Measurements from ENCODE around the gene PHGDH. TPM values are rescaled to one million over a fixed set of nuclear protein-coding genes. Genes with fewer than 3 reads are reported as not detected.

PHGDH gene
- total RNA-seq, 1 experiment from 2014 or later = 373 TPM

- Histone ChIP-seq H3K27me3 (ENCODE audit: insufficient read depth, low read depth) (no peaks in the 10 kb centered on the region), H3K36me3 (ENCODE audit: low read depth) (peaks cover 77% of the 10 kb centered on the region), H3K4me3 (no peak overlapping the region), H3K9me3 (ENCODE audit: insufficient read depth, low read depth) (no peaks in the 10 kb centered on the region), H3K4me2 (no peak overlapping the region; the same call in 1 of the 2 replicates), H3K27ac (no peak overlapping the region), H4K20me1 (ENCODE audit: insufficient read depth) (peaks cover 91% of the 10 kb centered on the region), H3K9me2 (ENCODE audit: insufficient read depth) (no peaks in the 10 kb centered on the region), H3K79me2 (ENCODE audit: low read depth) (peaks cover 18% of the 10 kb centered on the region), H3K4me1 (replicated peaks; ENCODE audit: insufficient read depth) (peaks cover 50% of the 10 kb centered on the region), H3F3A (ENCODE audit: insufficient read depth, low read depth) (peaks cover 43% of the 10 kb centered on the region), H2AFZ (no peak overlapping the region)
- no TSS peak for BruUV-seq (replicated peaks)
- TF ChIP-seq CTCF (conservative IDR thresholded peaks at IDR 0.05) (no peak), EZH2 (IDR thresholded peaks at IDR 0.05; ENCODE audit: low read depth) (no peak)
- intact Hi-C loops (cut with micrococcal nuclease; ENCODE audit: unreplicated experiment) = no loop called here
- POLR2A ChIA-PET (ENCODE audit: unreplicated experiment) = no interaction called here
- CTCF ChIA-PET = no interaction called here
- DNase-seq = no peak
Observed at GRCh38 chr1:119729044-119729443, 17.3 kb downstream of the PHGDH start.

- Histone ChIP-seq H3K9me3 (ENCODE audit: insufficient read depth, low read depth) (no peaks in the 10 kb centered on the region), H4K20me1 (ENCODE audit: insufficient read depth) (peaks cover 85% of the 10 kb centered on the region), H3K4me3 (no peak overlapping the region), H3K79me2 (ENCODE audit: low read depth) (peaks cover 18% of the 10 kb centered on the region), H3K4me1 (replicated peaks; ENCODE audit: insufficient read depth) (peaks cover 50% of the 10 kb centered on the region), H3K27ac (peak overlapping the region; percentile 37), H3K36me3 (ENCODE audit: low read depth) (peaks cover 90% of the 10 kb centered on the region), H3K4me2 (peak overlapping the region; percentile 51), H3K9me2 (ENCODE audit: insufficient read depth) (no peaks in the 10 kb centered on the region), H3F3A (ENCODE audit: insufficient read depth, low read depth) (peaks cover 44% of the 10 kb centered on the region), H2AFZ (no peak overlapping the region), H3K27me3 (ENCODE audit: insufficient read depth, low read depth) (no peaks in the 10 kb centered on the region)
- intact Hi-C loops (cut with micrococcal nuclease; ENCODE audit: unreplicated experiment) = loop anchor here (1.0 kb wide), 3 partner anchors 19 to 56 kb away; no protein-coding TSS in a partner anchor
- BruUV-seq (replicated peaks) = no TSS peak
- DNase-seq = peak; percentile 78 to 99
- CTCF ChIA-PET = interaction anchor here (0.7 to 1.0 kb wide), 5 partner anchors 12 to 200 kb away, joined by 3 to 6 read pairs (median 3); partner anchors contain the start of gene PHGDH
- POLR2A ChIA-PET (ENCODE audit: unreplicated experiment) = interaction anchor here (0.8 kb wide), 2 partner anchors 34 to 83 kb away, joined by 4 read pairs; no protein-coding TSS in a partner anchor
- no peak for TF ChIP-seq EZH2 (IDR thresholded peaks at IDR 0.05; ENCODE audit: low read depth)
- no peak for TF ChIP-seq CTCF (conservative IDR thresholded peaks at IDR 0.05)
Observed at GRCh38 chr1:119731060-119731459, 19.3 kb downstream of the PHGDH start.

GRCh38 chr1:119731741-119732430, 20.2 kb downstream of the PHGDH start:
- intact Hi-C loops (cut with micrococcal nuclease; ENCODE audit: unreplicated experiment) = loop anchor here (1.0 kb wide), 3 partner anchors 20 to 57 kb away; no protein-coding TSS in a partner anchor
- Histone ChIP-seq H3K27me3 (ENCODE audit: insufficient read depth, low read depth) (no peaks in the 10 kb centered on the region), H3K36me3 (ENCODE audit: low read depth) (peaks cover 90% of the 10 kb centered on the region)

More at GRCh38 chr1:119731741-119732430, 20.2 kb downstream of the PHGDH start:
- TF ChIP-seq EZH2 (IDR thresholded peaks at IDR 0.05; ENCODE audit: low read depth) = no peak
- no peak for TF ChIP-seq CTCF (conservative IDR thresholded peaks at IDR 0.05)
- Histone ChIP-seq H3K79me2 (ENCODE audit: low read depth) (peaks cover 18% of the 10 kb centered on the region), H3K4me1 (replicated peaks; ENCODE audit: insufficient read depth) (peaks cover 50% of the 10 kb centered on the region), H4K20me1 (ENCODE audit: insufficient read depth) (peaks cover 84% of the 10 kb centered on the region), H2AFZ (no peak overlapping the region), H3K9me2 (ENCODE audit: insufficient read depth) (no peaks in the 10 kb centered on the region), H3K4me3 (no peak overlapping the region), H3K4me2 (peak overlapping the region; percentile 51), H3F3A (ENCODE audit: insufficient read depth, low read depth) (peaks cover 52% of the 10 kb centered on the region), H3K9me3 (ENCODE audit: insufficient read depth, low read depth) (no peaks in the 10 kb centered on the region), H3K27ac (peak overlapping the region; percentile 37)
- POLR2A ChIA-PET (ENCODE audit: unreplicated experiment) = interaction anchor here (0.8 kb wide), 1 partner anchor 83 kb away, joined by 4 read pairs; no protein-coding TSS in a partner anchor
- no peak for DNase-seq
- BruUV-seq (replicated peaks) = no TSS peak
- CTCF ChIA-PET = interaction anchor here (0.6 to 1.0 kb wide), 4 partner anchors 11 to 122 kb away, joined by 3 to 4 read pairs (median 3); partner anchors contain the start of gene PHGDH
